Breast epithelium (tissue), 4 donors: ENCODE measurements around the gene FBXO2. TPM values are rescaled to one million over a fixed set of nuclear protein-coding genes. Genes with fewer than 3 reads are reported as not detected.

Experiments
- DNase-seq, 2 donors: peaks; one replicate each; pipeline ENCODE4 v3.0.0-alpha.2; 2019; ENCODE audit warnings: low spot score in 2 of 2
- H3K27ac ChIP-seq, 2 donors: fragments of 200-600 bp; sonication (generic) in 1 of 2; one replicate each; pipeline ENCODE4 v1.5.1; 2016 to 2019; ENCODE audit warnings: mild to moderate bottlenecking in 1 of 2
- H3K27me3 ChIP-seq, 2 donors: fragments of 200-600 bp; sonication (generic) in 1 of 2; one replicate each; pipeline versions ENCODE4 v1.5.1 to v1.6.0; 2017 to 2019; ENCODE audit warnings: control low read depth in 1 of 2, mild to moderate bottlenecking in 1 of 2
- H3K36me3 ChIP-seq: fragments of 200-600 bp; one replicate; pipeline ENCODE4 v1.5.1; 2019
- H3K4me1 ChIP-seq, 2 donors: fragments of 200-600 bp; sonication (generic); one replicate each; pipeline ENCODE4 v1.5.1; 2016 to 2019; ENCODE audit warnings: control low read depth in 1 of 2
- H3K4me3 ChIP-seq, 3 donors: fragments of 200-600 bp; sonication (generic); 1 replicate in 2 of 3; 2 replicates in 1 of 3; pipeline ENCODE4 v1.5.1; 2016 to 2019; ENCODE audit warnings: mild to moderate bottlenecking in 3 of 3, moderate library complexity in 2 of 3
- H3K9me3 ChIP-seq, 2 donors: fragments of 200-600 bp; sonication (generic) in 1 of 2; one replicate each; pipeline ENCODE4 v1.5.1; 2016 to 2019; ENCODE audit warnings: control low read depth in 1 of 2
- POLR2A ChIP-seq: fragments of 450-650 bp; IDR thresholded peaks from one replicate; pipeline ENCODE4 v1.6.1; 2016; ENCODE audit warnings: antibody characterized with exemption, mild to moderate bottlenecking, moderate library complexity
- POLR2AphosphoS5 ChIP-seq, 3 donors: sonication (generic); formaldehyde crosslinking; IDR thresholded peaks; one replicate each; pipeline ENCODE4 v1.6.1; 2017; ENCODE audit warnings: antibody characterized with exemption in 3 of 3
- intact Hi-C: fragments of 100-400 bp; cut with DNase I; formaldehyde crosslinking; loops from one replicate; pipeline ENCODE4 v1.15.1; 2023; ENCODE audit warnings: low total_unique reads
- total RNA-seq, 3 donors: library from RNA; depleted of rRNA; stranded (reverse); fragments of >200 nt; gene quantifications; one replicate each; pipeline ENCODE4 v1.1.0, GENCODE V29; 2016
- TF ChIP-seq, protein P1 (sequence below), 3 donors: fragments of 450-650 bp; IDR thresholded peaks; one replicate each; pipeline ENCODE4 v1.5.1; 2016 to 2017; ENCODE audit warnings: antibody characterized with exemption in 3 of 3, mild to moderate bottlenecking in 3 of 3, moderate library complexity in 3 of 3

The FBXO2 gene
- total RNA-seq, 3 donors from 2014 or later, result 1.3 to 49.3 (median 40.6) TPM

DNA sequence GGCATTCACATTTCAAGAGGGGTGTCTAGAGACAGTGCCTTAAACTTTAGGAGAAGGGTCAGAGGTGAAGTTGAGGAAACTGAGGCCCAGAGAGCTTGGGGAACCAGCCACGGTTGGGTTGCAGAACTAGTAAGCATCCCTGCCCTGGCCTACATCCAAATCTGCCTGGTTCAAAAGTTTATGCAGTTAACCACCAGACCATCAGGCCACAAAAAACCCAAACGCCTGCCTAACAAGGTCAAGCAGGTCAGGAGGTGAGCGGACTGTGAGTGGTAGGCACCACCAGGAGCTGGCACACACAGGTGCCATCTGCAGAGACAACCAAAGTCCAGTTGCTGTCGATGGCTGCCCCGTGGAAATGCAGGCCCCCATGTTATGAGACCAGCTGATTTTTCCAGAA is 51.2 kb downstream of the FBXO2 start:
- no peaks in the 10 kb centered on the region for H3K9me3 ChIP-seq
- no peak for DNase-seq
- no peak overlapping the region for H3K27ac ChIP-seq
- TF ChIP-seq POLR2A, result no peak
- no peaks in the 10 kb centered on the region for H3K4me1 ChIP-seq
- H3K36me3 ChIP-seq, result no peaks in the 10 kb centered on the region
- intact Hi-C loops, result no loop called here
- no peak overlapping the region for H3K4me3 ChIP-seq
- peaks cover 0 to 6% of the 10 kb centered on the region in 2 donors for H3K27me3 ChIP-seq

DNA sequence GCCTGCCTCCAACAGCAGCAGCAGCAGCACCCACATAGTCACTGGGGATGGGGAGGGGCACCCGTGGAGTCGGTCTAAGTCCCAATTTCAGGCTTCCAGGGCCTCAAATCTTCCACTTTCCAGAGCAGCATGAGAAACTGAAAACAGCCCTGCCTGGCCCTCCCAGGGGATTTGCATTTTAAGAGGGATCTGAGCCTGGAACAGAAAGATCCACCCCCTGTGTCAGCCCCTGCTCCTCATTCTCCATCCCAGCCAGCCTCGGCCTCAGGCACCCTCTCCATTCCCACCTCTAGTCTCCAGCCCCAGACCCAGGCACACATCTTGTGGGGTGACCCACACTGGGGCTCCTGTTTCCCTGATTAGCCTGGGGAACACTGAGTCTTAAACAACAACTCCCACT is 51.8 kb downstream of the FBXO2 start:
- H3K4me3 ChIP-seq, result no peak overlapping the region
- intact Hi-C loops, result no loop called here
- no peaks in the 10 kb centered on the region for H3K36me3 ChIP-seq
- no peak for DNase-seq
- no peaks in the 10 kb centered on the region for H3K4me1 ChIP-seq
- no peak for TF ChIP-seq POLR2A
- TF ChIP-seq, protein P1, sequence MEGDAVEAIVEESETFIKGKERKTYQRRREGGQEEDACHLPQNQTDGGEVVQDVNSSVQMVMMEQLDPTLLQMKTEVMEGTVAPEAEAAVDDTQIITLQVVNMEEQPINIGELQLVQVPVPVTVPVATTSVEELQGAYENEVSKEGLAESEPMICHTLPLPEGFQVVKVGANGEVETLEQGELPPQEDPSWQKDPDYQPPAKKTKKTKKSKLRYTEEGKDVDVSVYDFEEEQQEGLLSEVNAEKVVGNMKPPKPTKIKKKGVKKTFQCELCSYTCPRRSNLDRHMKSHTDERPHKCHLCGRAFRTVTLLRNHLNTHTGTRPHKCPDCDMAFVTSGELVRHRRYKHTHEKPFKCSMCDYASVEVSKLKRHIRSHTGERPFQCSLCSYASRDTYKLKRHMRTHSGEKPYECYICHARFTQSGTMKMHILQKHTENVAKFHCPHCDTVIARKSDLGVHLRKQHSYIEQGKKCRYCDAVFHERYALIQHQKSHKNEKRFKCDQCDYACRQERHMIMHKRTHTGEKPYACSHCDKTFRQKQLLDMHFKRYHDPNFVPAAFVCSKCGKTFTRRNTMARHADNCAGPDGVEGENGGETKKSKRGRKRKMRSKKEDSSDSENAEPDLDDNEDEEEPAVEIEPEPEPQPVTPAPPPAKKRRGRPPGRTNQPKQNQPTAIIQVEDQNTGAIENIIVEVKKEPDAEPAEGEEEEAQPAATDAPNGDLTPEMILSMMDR (IDR thresholded peaks at IDR 0.05), result no peak
- TF ChIP-seq POLR2AphosphoS5 (IDR thresholded peaks at IDR 0.05), result no peak
- peaks cover 0 to 6% of the 10 kb centered on the region in 2 donors for H3K27me3 ChIP-seq
- H3K27ac ChIP-seq, result no peak overlapping the region
- no peaks in the 10 kb centered on the region for H3K9me3 ChIP-seq

DNA sequence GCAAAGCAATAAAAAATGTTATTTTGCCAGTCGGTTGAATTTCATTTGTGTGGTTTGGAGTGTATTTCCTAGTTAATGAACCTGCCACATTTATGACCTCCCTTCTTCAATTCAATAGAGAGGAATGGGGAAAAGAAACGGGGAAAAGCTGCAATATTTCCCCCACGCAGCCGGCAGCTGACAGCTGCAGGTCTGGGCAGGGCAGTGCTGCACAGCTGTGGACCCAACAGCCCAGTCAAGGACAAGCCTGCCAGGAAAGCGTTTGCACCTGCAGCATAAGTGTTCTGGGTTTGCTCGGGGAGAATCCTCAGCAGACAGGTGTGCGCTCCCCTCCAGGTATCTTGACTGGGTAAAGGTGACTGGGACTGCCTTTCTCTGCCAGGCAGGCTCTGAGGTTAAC is 53.4 kb downstream of the FBXO2 start:
- Histone ChIP-seq H3K27me3 (peaks cover 0 to 6% of the 10 kb centered on the region in 2 donors), H3K9me3 (no peaks in the 10 kb centered on the region), H3K4me1 (no peaks in the 10 kb centered on the region), H3K36me3 (no peaks in the 10 kb centered on the region), H3K4me3 (no peak overlapping the region), H3K27ac (no peak overlapping the region)
- DNase-seq, result no peak
- TF ChIP-seq POLR2A (no peak), POLR2AphosphoS5 (IDR thresholded peaks at IDR 0.05) (no peak)
- TF ChIP-seq, protein P1 (IDR thresholded peaks at IDR 0.05), result no peak
- intact Hi-C loops, result no loop called here

- Histone ChIP-seq H3K4me1 (no peaks in the 10 kb centered on the region), H3K27me3 (peaks cover 0 to 6% of the 10 kb centered on the region in 2 donors), H3K27ac (no peak overlapping the region), H3K36me3 (no peaks in the 10 kb centered on the region), H3K9me3 (no peaks in the 10 kb centered on the region), H3K4me3 (no peak overlapping the region)
- DNase-seq, result no peak
- intact Hi-C loops, result loop anchor here (10.0 kb wide), 1 partner anchor 195 kb away; no protein-coding TSS in a partner anchor
- TF ChIP-seq POLR2A (no peak), POLR2AphosphoS5 (IDR thresholded peaks at IDR 0.05) (no peak)
- TF ChIP-seq, protein P1 (IDR thresholded peaks at IDR 0.05), result no peak
Observed at GRCh38 chr1:11599891-11600576, 54.2 kb downstream of the FBXO2 start.

GRCh38 chr1:11598461-11598860 is 55.8 kb downstream of the FBXO2 start:
- Histone ChIP-seq H3K27me3 (peaks cover 0 to 6% of the 10 kb centered on the region in 2 donors), H3K4me3 (no peak overlapping the region), H3K4me1 (no peaks in the 10 kb centered on the region), H3K27ac (no peak overlapping the region), H3K36me3 (no peaks in the 10 kb centered on the region), H3K9me3 (no peaks in the 10 kb centered on the region)
- TF ChIP-seq POLR2A (no peak), POLR2AphosphoS5 (IDR thresholded peaks at IDR 0.05) (no peak)
- TF ChIP-seq, protein P1 (IDR thresholded peaks at IDR 0.05), result no peak
- intact Hi-C loops, result loop anchor here (10.0 kb wide), 1 partner anchor 194 kb away; no protein-coding TSS in a partner anchor
- DNase-seq, result no peak

Other genes with a start within 250 kb of the FBXO2 start
- under 1 TPM in 1 of 3 donors, not detected in 2; 0.88 TPM for gene DISP3, start 175.3 kb downstream of the FBXO2 start, total RNA-seq
- gene FBXO44, start 448 bp upstream of the FBXO2 start, total RNA-seq, result 10 to 100 TPM; 14.1 to 32.1 (median 31.3) TPM
- gene FBXO6, start 9.8 kb upstream of the FBXO2 start, total RNA-seq, result 10 to 100 TPM; 10.2 to 17.0 (median 16.5) TPM
- 10 to 100 TPM; 31.8 to 58.7 (median 47.7) TPM for gene MAD2L2, start 26.7 kb upstream of the FBXO2 start, total RNA-seq
- under 1 TPM; under 0.01 to 0.15 (median under 0.01) TPM for gene DRAXIN, start 37.3 kb upstream of the FBXO2 start, total RNA-seq
- 10 to 100 TPM; 61.9 to 74.7 (median 66.4) TPM for gene AGTRAP, start 81.7 kb upstream of the FBXO2 start, total RNA-seq
- 1 to 10 TPM in 1 of 3 donors, not detected in 2; 1.3 TPM for gene C1orf167, start 107.8 kb upstream of the FBXO2 start, total RNA-seq
- 10 to 100 TPM; 24.6 to 42.0 (median 30.0) TPM for gene MTHFR, start 151.5 kb upstream of the FBXO2 start, total RNA-seq
- gene CLCN6, start 151.8 kb upstream of the FBXO2 start, total RNA-seq, result 10 to 100 TPM; 14.6 to 21.1 (median 16.7) TPM
- under 1 TPM in 1 of 3 donors, not detected in 2; 0.66 TPM for gene NPPA, start 193.4 kb upstream of the FBXO2 start, total RNA-seq
- gene NPPB, start 204.5 kb upstream of the FBXO2 start, total RNA-seq, result not detected